B cell (primary cell): Measurements from ENCODE around the gene ITGAE. TPM values are rescaled to one million over a fixed set of nuclear protein-coding genes. Genes with fewer than 3 reads are reported as not detected.
A peak's percentile ranks its signal among the peaks of the same experiment; 100 is the strongest.

ENCODE experiments used
- ATAC-seq: fragments of 200-7000 bp; cut with Tn5 transposase; one replicate; pipeline ENCODE4 v1.10.0; 2021; ENCODE audit warnings: low read depth, mild to moderate bottlenecking, moderate number of reproducible peaks, moderate library complexity
- CTCF ChIA-PET: fragments of 350-600 bp; sonication (Branson Sonifier 250); formaldehyde crosslinking; loops from one replicate; lab custom pipeline; 2021; ENCODE audit warnings: antibody characterized with exemption, inconsistent platforms; lab: Charles Lee
- POLR2A ChIA-PET: fragments of 350-600 bp; sonication (Branson Sonifier 250); formaldehyde crosslinking; loops from one replicate; lab custom pipeline; 2021; ENCODE audit warnings: antibody characterized with exemption; lab: Charles Lee
- DNase-seq: peaks from one replicate; pipeline ENCODE4 v3.0.0; 2013
- H2AFZ ChIP-seq: 2 replicates; pipeline ENCODE4 v1.6.1; 2012; ENCODE audit warnings: mild to moderate bottlenecking, low read depth, low read length; ENCODE audit not compliant: insufficient read depth, poor library complexity, severe bottlenecking
- H3K27ac ChIP-seq, 2 donors: 1 replicate in 1 of 2; 2 replicates in 1 of 2; pipeline ENCODE4 v1.5.1; 2012 to 2013; ENCODE audit warnings: low read length in 2 of 2, mild to moderate bottlenecking in 2 of 2, moderate library complexity in 1 of 2
- H3K27me3 ChIP-seq, 4 experiments: fragments of 200-600 bp in 1 of 4; sonication (generic) in 1 of 4; replicated peaks in 1 of 4; 1 replicate in 2 of 4; 2 replicates in 2 of 4; pipeline versions ENCODE4 v1.6.1 to v1.7.0; 2013 to 2016; ENCODE audit warnings: low read length in 3 of 4, mild to moderate bottlenecking in 2 of 4, mixed read lengths in 1 of 4, moderate library complexity in 1 of 4; ENCODE audit not compliant: insufficient read depth in 4 of 4, control insufficient read depth in 3 of 4; ENCODE audit errors: control extremely low read depth in 1 of 4
- H3K36me3 ChIP-seq, 2 experiments: replicated peaks in 1 of 2; 1 replicate in 1 of 2; 2 replicates in 1 of 2; pipeline versions ENCODE4 v1.6.1 to v1.7.1; 2013; ENCODE audit warnings: low read length in 1 of 2; ENCODE audit not compliant: insufficient read depth in 2 of 2, control insufficient read depth in 1 of 2; ENCODE audit errors: control extremely low read depth in 1 of 2, extremely low read depth in 1 of 2
- H3K4me1 ChIP-seq, 2 donors: fragments of 200-600 bp in 1 of 2; sonication (generic) in 1 of 2; 1 replicate in 1 of 2; 2 replicates in 1 of 2; pipeline versions ENCODE4 v1.5.1 to v1.6.1; 2013 to 2017; ENCODE audit warnings: low read length in 2 of 2; ENCODE audit not compliant: control insufficient read depth in 2 of 2, insufficient read depth in 2 of 2
- H3K4me2 ChIP-seq: replicated peaks from 2 replicates; pipeline ENCODE3; 2012; ENCODE audit warnings: mild to moderate bottlenecking, low read depth, low read length; ENCODE audit not compliant: poor library complexity, severe bottlenecking
- H3K4me3 ChIP-seq, 5 experiments: fragments of 200-600 bp in 1 of 5; sonication (generic) in 1 of 5; 1 replicate in 3 of 5; 2 replicates in 2 of 5; pipeline versions ENCODE4 v1.5.1 to v1.7.0; 2011 to 2016; ENCODE audit warnings: low read length in 4 of 5, mild to moderate bottlenecking in 4 of 5, low read depth in 2 of 5, control low read depth in 1 of 5, moderate library complexity in 1 of 5; ENCODE audit not compliant: insufficient read depth in 1 of 5; ENCODE audit errors: control extremely low read depth in 1 of 5, extremely low read depth in 1 of 5
- H3K79me2 ChIP-seq: fragments of 200-600 bp; sonication (generic); one replicate; pipeline ENCODE4 v1.6.0; 2016; ENCODE audit warnings: low read length; ENCODE audit not compliant: control insufficient read depth, insufficient read depth
- H3K9ac ChIP-seq: fragments of 200-600 bp; sonication (generic); 2 replicates; pipeline ENCODE4 v1.6.1; 2017; ENCODE audit warnings: mild to moderate bottlenecking, low read length, moderate library complexity
- H3K9me3 ChIP-seq, 3 donors: one replicate each; pipeline versions ENCODE4 v1.6.1 to v1.7.1; 2013; ENCODE audit warnings: low read length in 2 of 3; ENCODE audit not compliant: control insufficient read depth in 2 of 3, insufficient read depth in 1 of 3; ENCODE audit errors: control extremely low read depth in 1 of 3
- H4K20me1 ChIP-seq: 2 replicates; pipeline ENCODE4 v1.6.0; 2012; ENCODE audit warnings: mild to moderate bottlenecking, low read length; ENCODE audit not compliant: insufficient read depth, control insufficient read depth, poor library complexity, severe bottlenecking
- H3K27ac Mint-ChIP-seq: one replicate; pipeline ENCODE4 v1.8.0; 2021; ENCODE audit warnings: mixed read lengths
- H3K27me3 Mint-ChIP-seq: one replicate; pipeline ENCODE4 v1.8.0; 2021; ENCODE audit warnings: mixed read lengths
- H3K4me1 Mint-ChIP-seq: one replicate; pipeline ENCODE4 v1.8.0; 2021; ENCODE audit warnings: mixed read lengths
- H3K4me3 Mint-ChIP-seq: one replicate; pipeline ENCODE4 v1.8.0; 2021; ENCODE audit warnings: mixed read lengths
- H3K9me3 Mint-ChIP-seq: one replicate; pipeline ENCODE4 v1.8.0; 2022; ENCODE audit warnings: mixed read lengths; ENCODE audit not compliant: insufficient read depth
- EZH2 ChIP-seq: IDR thresholded peaks from 2 replicates; pipeline ENCODE4 v1.6.1; 2012; ENCODE audit warnings: borderline replicate concordance, low read depth, mild to moderate bottlenecking, moderate library complexity, low read length; ENCODE audit not compliant: insufficient read depth, poor library complexity, severe bottlenecking
- WGBS: methylation state at CpG from one replicate; pipeline ENCODE4 v1.1.5; 2013; ENCODE audit warnings: missing lambda C conversion rate; ENCODE audit not compliant: insufficient coverage; 5-methylcytosine and 5-hydroxymethylcytosine counted together
- intact Hi-C: fragments of 100-400 bp; cut with micrococcal nuclease; formaldehyde crosslinking; loops from one replicate; pipeline ENCODE4 v1.10.0; 2022
- polyA plus RNA-seq: library from polyadenylated mRNA; depleted of rRNA; stranded (reverse); fragments of >200 nt; gene quantifications from 2 replicates; pipeline ENCODE4 v1.2.3, GENCODE V29; 2012
- total RNA-seq, 2 donors: library from RNA; stranded (reverse); fragments of 120-200 nt in 1 of 2; gene quantifications; 1 replicate in 1 of 2; 2 replicates in 1 of 2; pipeline versions ENCODE4 v1.2.3 to v1.2.4, GENCODE V29; 2013 to 2022
- TF ChIP-seq, protein P1 (sequence below): fragments of 200-600 bp; IDR thresholded peaks from one replicate; pipeline ENCODE4 v1.8.0; 2022; ENCODE audit warnings: antibody characterized with exemption, mild to moderate bottlenecking

Gene ITGAE
- total and polyA plus RNA-seq, 2 donors (not counting 1 experiment from before 2014, with no cell fraction given): 48.2 to 95.6 TPM

DNA sequence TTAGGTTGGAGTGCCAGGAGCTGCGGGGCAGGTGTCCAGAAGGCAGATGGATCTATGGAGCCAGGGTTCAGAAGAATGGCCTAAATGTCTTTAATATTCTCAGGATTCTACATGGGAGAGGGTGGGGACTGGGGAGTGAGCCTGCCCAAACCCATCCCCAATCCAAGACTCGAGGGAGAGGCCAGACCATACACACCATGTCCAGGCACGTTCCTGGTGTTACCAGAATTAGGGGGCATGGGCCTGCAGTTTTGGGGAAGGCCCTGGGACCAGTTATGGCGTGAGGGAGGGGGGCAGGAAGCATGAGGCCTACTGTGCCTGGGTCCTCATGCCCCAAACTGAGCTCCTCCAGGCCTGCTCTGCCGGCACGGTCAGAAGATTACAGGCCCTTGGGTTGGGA, 134.5 kb downstream of the ITGAE start:
- Histone ChIP-seq H3K4me3 (no peak overlapping the region), H3K27me3 (no peaks in the 10 kb centered on the region), H4K20me1 (peaks cover 19% of the 10 kb centered on the region), H3K4me1 (peaks cover 11 to 21% of the 10 kb centered on the region in 2 donors), H3K36me3 (peaks cover 0 to 2% of the 10 kb centered on the region in 2 experiments), H3K9ac (no peak overlapping the region), H3K27ac (no peak overlapping the region), H3K4me2 (no peak overlapping the region), H3K9me3 (no peaks in the 10 kb centered on the region), H3K79me2 (peaks cover 11% of the 10 kb centered on the region), H2AFZ (no peak overlapping the region)
- peaks cover 25% of the 10 kb centered on the region for H3K4me1 Mint-ChIP-seq
- H3K27ac Mint-ChIP-seq: peak overlapping the region; percentile 28
- POLR2A ChIA-PET: interaction anchor here (0.7 to 0.8 kb wide), 2 partner anchors 8 to 23 kb away, joined by 3 to 6 read pairs; no protein-coding TSS in a partner anchor
- no peak for DNase-seq
- no peaks in the 10 kb centered on the region for H3K27me3 Mint-ChIP-seq
- H3K9me3 Mint-ChIP-seq: no peaks in the 10 kb centered on the region
- intact Hi-C loops: loop anchor here (5.0 kb wide), 1 partner anchor 1074 kb away; the partner anchor contains the start of gene PAFAH1B1
- H3K4me3 Mint-ChIP-seq: peak overlapping the region; percentile 68
- ATAC-seq: no peak
- WGBS: 96% methylated on average over 2 of the region's 6 CpGs
- CTCF ChIA-PET: interaction anchor here (1.3 kb wide), 1 partner anchor 161 kb away, joined by 4 read pairs; no protein-coding TSS in a partner anchor
- no peak for TF ChIP-seq EZH2
- TF ChIP-seq, protein P1, sequence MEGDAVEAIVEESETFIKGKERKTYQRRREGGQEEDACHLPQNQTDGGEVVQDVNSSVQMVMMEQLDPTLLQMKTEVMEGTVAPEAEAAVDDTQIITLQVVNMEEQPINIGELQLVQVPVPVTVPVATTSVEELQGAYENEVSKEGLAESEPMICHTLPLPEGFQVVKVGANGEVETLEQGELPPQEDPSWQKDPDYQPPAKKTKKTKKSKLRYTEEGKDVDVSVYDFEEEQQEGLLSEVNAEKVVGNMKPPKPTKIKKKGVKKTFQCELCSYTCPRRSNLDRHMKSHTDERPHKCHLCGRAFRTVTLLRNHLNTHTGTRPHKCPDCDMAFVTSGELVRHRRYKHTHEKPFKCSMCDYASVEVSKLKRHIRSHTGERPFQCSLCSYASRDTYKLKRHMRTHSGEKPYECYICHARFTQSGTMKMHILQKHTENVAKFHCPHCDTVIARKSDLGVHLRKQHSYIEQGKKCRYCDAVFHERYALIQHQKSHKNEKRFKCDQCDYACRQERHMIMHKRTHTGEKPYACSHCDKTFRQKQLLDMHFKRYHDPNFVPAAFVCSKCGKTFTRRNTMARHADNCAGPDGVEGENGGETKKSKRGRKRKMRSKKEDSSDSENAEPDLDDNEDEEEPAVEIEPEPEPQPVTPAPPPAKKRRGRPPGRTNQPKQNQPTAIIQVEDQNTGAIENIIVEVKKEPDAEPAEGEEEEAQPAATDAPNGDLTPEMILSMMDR: no peak

GRCh38 chr17:3665834-3666233, 135.2 kb downstream of the ITGAE start:
- no peak for ATAC-seq
- Mint-ChIP-seq H3K4me3 (peak overlapping the region; percentile 68), H3K9me3 (no peaks in the 10 kb centered on the region), H3K4me1 (peaks cover 25% of the 10 kb centered on the region), H3K27ac (no peak overlapping the region), H3K27me3 (no peaks in the 10 kb centered on the region)
- no peak overlapping the region for H3K9ac ChIP-seq
- H4K20me1 ChIP-seq: peaks cover 12% of the 10 kb centered on the region
- no peak overlapping the region for H2AFZ ChIP-seq
- no peaks in the 10 kb centered on the region for H3K27me3 ChIP-seq
- TF ChIP-seq EZH2: no peak
- TF ChIP-seq, protein P1: no peak
- no peak overlapping the region for H3K4me2 ChIP-seq
- H3K36me3 ChIP-seq: peaks cover 0 to 2% of the 10 kb centered on the region in 2 experiments
- H3K9me3 ChIP-seq: no peaks in the 10 kb centered on the region
- POLR2A ChIA-PET: interaction anchor here (0.6 kb wide), 1 partner anchor 89 kb away, joined by 6 read pairs; no protein-coding TSS in a partner anchor
- CTCF ChIA-PET: no interaction called here
- H3K79me2 ChIP-seq: peaks cover 11% of the 10 kb centered on the region
- peaks cover 11 to 21% of the 10 kb centered on the region in 2 donors for H3K4me1 ChIP-seq
- 91% methylated on average over 5 of the region's 5 CpGs for WGBS
- no peak for DNase-seq
- intact Hi-C loops: loop anchor here (5.0 kb wide), 1 partner anchor 1074 kb away; the partner anchor contains the start of gene PAFAH1B1
- H3K4me3 ChIP-seq: no peak overlapping the region
- no peak overlapping the region for H3K27ac ChIP-seq
